B cell (primary cell): Measurements from ENCODE around the gene FKRP. TPM values are rescaled to one million over a fixed set of nuclear protein-coding genes. Genes with fewer than 3 reads are reported as not detected.

Experiments used
- ATAC-seq: fragments of 200-7000 bp; cut with Tn5 transposase; one replicate; pipeline ENCODE4 v1.10.0; 2021; ENCODE audit warnings: low read depth, mild to moderate bottlenecking, moderate number of reproducible peaks, moderate library complexity
- CTCF ChIA-PET: fragments of 350-600 bp; sonication (Branson Sonifier 250); formaldehyde crosslinking; loops from one replicate; lab custom pipeline; 2021; ENCODE audit warnings: antibody characterized with exemption, inconsistent platforms; lab: Charles Lee
- POLR2A ChIA-PET: fragments of 350-600 bp; sonication (Branson Sonifier 250); formaldehyde crosslinking; loops from one replicate; lab custom pipeline; 2021; ENCODE audit warnings: antibody characterized with exemption; lab: Charles Lee
- DNase-seq: peaks from one replicate; pipeline ENCODE4 v3.0.0; 2013
- H2AFZ ChIP-seq: 2 replicates; pipeline ENCODE4 v1.6.1; 2012; ENCODE audit warnings: mild to moderate bottlenecking, low read depth, low read length; ENCODE audit not compliant: insufficient read depth, poor library complexity, severe bottlenecking
- H3K27ac ChIP-seq, 2 donors: 1 replicate in 1 of 2; 2 replicates in 1 of 2; pipeline ENCODE4 v1.5.1; 2012 to 2013; ENCODE audit warnings: low read length in 2 of 2, mild to moderate bottlenecking in 2 of 2, moderate library complexity in 1 of 2
- H3K27me3 ChIP-seq, 4 experiments: fragments of 200-600 bp in 1 of 4; sonication (generic) in 1 of 4; replicated peaks in 1 of 4; 1 replicate in 2 of 4; 2 replicates in 2 of 4; pipeline versions ENCODE4 v1.6.1 to v1.7.0; 2013 to 2016; ENCODE audit warnings: low read length in 3 of 4, mild to moderate bottlenecking in 2 of 4, mixed read lengths in 1 of 4, moderate library complexity in 1 of 4; ENCODE audit not compliant: insufficient read depth in 4 of 4, control insufficient read depth in 3 of 4; ENCODE audit errors: control extremely low read depth in 1 of 4
- H3K36me3 ChIP-seq, 2 experiments: replicated peaks in 1 of 2; 1 replicate in 1 of 2; 2 replicates in 1 of 2; pipeline versions ENCODE4 v1.6.1 to v1.7.1; 2013; ENCODE audit warnings: low read length in 1 of 2; ENCODE audit not compliant: insufficient read depth in 2 of 2, control insufficient read depth in 1 of 2; ENCODE audit errors: control extremely low read depth in 1 of 2, extremely low read depth in 1 of 2
- H3K4me1 ChIP-seq, 2 donors: fragments of 200-600 bp in 1 of 2; sonication (generic) in 1 of 2; 1 replicate in 1 of 2; 2 replicates in 1 of 2; pipeline versions ENCODE4 v1.5.1 to v1.6.1; 2013 to 2017; ENCODE audit warnings: low read length in 2 of 2; ENCODE audit not compliant: control insufficient read depth in 2 of 2, insufficient read depth in 2 of 2
- H3K4me2 ChIP-seq: replicated peaks from 2 replicates; pipeline ENCODE3; 2012; ENCODE audit warnings: mild to moderate bottlenecking, low read depth, low read length; ENCODE audit not compliant: poor library complexity, severe bottlenecking
- H3K4me3 ChIP-seq, 5 experiments: fragments of 200-600 bp in 1 of 5; sonication (generic) in 1 of 5; 1 replicate in 3 of 5; 2 replicates in 2 of 5; pipeline versions ENCODE4 v1.5.1 to v1.7.0; 2011 to 2016; ENCODE audit warnings: low read length in 4 of 5, mild to moderate bottlenecking in 4 of 5, low read depth in 2 of 5, control low read depth in 1 of 5, moderate library complexity in 1 of 5; ENCODE audit not compliant: insufficient read depth in 1 of 5; ENCODE audit errors: control extremely low read depth in 1 of 5, extremely low read depth in 1 of 5
- H3K79me2 ChIP-seq: fragments of 200-600 bp; sonication (generic); one replicate; pipeline ENCODE4 v1.6.0; 2016; ENCODE audit warnings: low read length; ENCODE audit not compliant: control insufficient read depth, insufficient read depth
- H3K9ac ChIP-seq: fragments of 200-600 bp; sonication (generic); 2 replicates; pipeline ENCODE4 v1.6.1; 2017; ENCODE audit warnings: mild to moderate bottlenecking, low read length, moderate library complexity
- H3K9me3 ChIP-seq, 3 donors: one replicate each; pipeline versions ENCODE4 v1.6.1 to v1.7.1; 2013; ENCODE audit warnings: low read length in 2 of 3; ENCODE audit not compliant: control insufficient read depth in 2 of 3, insufficient read depth in 1 of 3; ENCODE audit errors: control extremely low read depth in 1 of 3
- H4K20me1 ChIP-seq: 2 replicates; pipeline ENCODE4 v1.6.0; 2012; ENCODE audit warnings: mild to moderate bottlenecking, low read length; ENCODE audit not compliant: insufficient read depth, control insufficient read depth, poor library complexity, severe bottlenecking
- H3K27ac Mint-ChIP-seq: one replicate; pipeline ENCODE4 v1.8.0; 2021; ENCODE audit warnings: mixed read lengths
- H3K27me3 Mint-ChIP-seq: one replicate; pipeline ENCODE4 v1.8.0; 2021; ENCODE audit warnings: mixed read lengths
- H3K4me1 Mint-ChIP-seq: one replicate; pipeline ENCODE4 v1.8.0; 2021; ENCODE audit warnings: mixed read lengths
- H3K4me3 Mint-ChIP-seq: one replicate; pipeline ENCODE4 v1.8.0; 2021; ENCODE audit warnings: mixed read lengths
- H3K9me3 Mint-ChIP-seq: one replicate; pipeline ENCODE4 v1.8.0; 2022; ENCODE audit warnings: mixed read lengths; ENCODE audit not compliant: insufficient read depth
- CTCF ChIP-seq: fragments of 200-600 bp; IDR thresholded peaks from one replicate; pipeline ENCODE4 v1.8.0; 2022; ENCODE audit warnings: antibody characterized with exemption, mild to moderate bottlenecking
- EZH2 ChIP-seq: IDR thresholded peaks from 2 replicates; pipeline ENCODE4 v1.6.1; 2012; ENCODE audit warnings: borderline replicate concordance, low read depth, mild to moderate bottlenecking, moderate library complexity, low read length; ENCODE audit not compliant: insufficient read depth, poor library complexity, severe bottlenecking
- whole genome bisulfite sequencing: methylation state at CpG from one replicate; pipeline ENCODE4 v1.1.5; 2013; ENCODE audit warnings: missing lambda C conversion rate; ENCODE audit not compliant: insufficient coverage; 5-methylcytosine and 5-hydroxymethylcytosine counted together
- intact Hi-C: fragments of 100-400 bp; cut with micrococcal nuclease; formaldehyde crosslinking; loops from one replicate; pipeline ENCODE4 v1.10.0; 2022
- polyA plus RNA-seq: library from polyadenylated mRNA; depleted of rRNA; stranded (reverse); fragments of >200 nt; gene quantifications from 2 replicates; pipeline ENCODE4 v1.2.3, GENCODE V29; 2012
- small RNA-seq: library from RNA; depleted of rRNA; stranded (forward); fragments of <200 nt; gene quantifications from one replicate; pipeline ENCODE3, GENCODE V24; 2012; ENCODE audit warnings: low replicate concordance, low read depth; ENCODE audit not compliant: insufficient read length
- total RNA-seq, 2 donors: library from RNA; stranded (reverse); fragments of 120-200 nt in 1 of 2; gene quantifications; 1 replicate in 1 of 2; 2 replicates in 1 of 2; pipeline versions ENCODE4 v1.2.3 to v1.2.4, GENCODE V29; 2013 to 2022

Gene FKRP
- total and polyA plus RNA-seq, 2 donors (not counting 1 experiment from before 2014, with no cell fraction given) = 30.2 to 38.8 TPM

- POLR2A ChIA-PET = no interaction called here
Measured at GRCh38 chr19:46806656-46807055, 60.8 kb downstream of the FKRP start.

More at GRCh38 chr19:46806656-46807055, 60.8 kb downstream of the FKRP start:
- H3K27ac ChIP-seq = no peak overlapping the region
- 95% methylated on average over 6 of the region's 7 CpGs for WGBS
- H3K9me3 ChIP-seq = no peaks in the 10 kb centered on the region
- no peak overlapping the region for H3K4me3 Mint-ChIP-seq
- H3K4me1 Mint-ChIP-seq = peaks cover 4% of the 10 kb centered on the region
- intact Hi-C loops = no loop called here
- H3K4me1 ChIP-seq = peaks cover 0 to 9% of the 10 kb centered on the region in 2 donors
- DNase-seq (no peak), ATAC-seq (no peak)
- H3K36me3 ChIP-seq = no peaks in the 10 kb centered on the region
- no peak overlapping the region for H3K4me3 ChIP-seq
- H3K9ac ChIP-seq = no peak overlapping the region
- no peak overlapping the region for H3K27ac Mint-ChIP-seq
- no peaks in the 10 kb centered on the region for H3K27me3 ChIP-seq
- H2AFZ ChIP-seq = no peak overlapping the region
- no peak overlapping the region for H3K4me2 ChIP-seq
- no peaks in the 10 kb centered on the region for H3K79me2 ChIP-seq
- H3K9me3 Mint-ChIP-seq = no peaks in the 10 kb centered on the region
- TF ChIP-seq CTCF = no peak
- TF ChIP-seq EZH2 = no peak
- no peaks in the 10 kb centered on the region for H4K20me1 ChIP-seq
- H3K27me3 Mint-ChIP-seq = no peaks in the 10 kb centered on the region
- CTCF ChIA-PET = interaction anchor here (1.2 kb wide), 1 partner anchor 144 kb away, joined by 4 read pairs; no protein-coding TSS in a partner anchor

Small RNA genes lying within 50 kb of the gene (small RNA-seq; reads per million reads assigned to genes)
- gene MIR320E (not detected), gene RF00019 (not detected)

Other genes with a start within 250 kb of the FKRP start
- 99.3 and 105 TPM in 2 replicates for gene CALM3, start 144.7 kb upstream of the FKRP start, total RNA-seq
- gene CALM3, start 144.7 kb upstream of the FKRP start, polyA plus RNA-seq = 99.0 and 151 TPM in 2 replicates
- 1.9 and 2.5 TPM in 2 replicates for gene PTGIR, start 121.0 kb upstream of the FKRP start, total RNA-seq
- gene PTGIR, start 121.0 kb upstream of the FKRP start, polyA plus RNA-seq = 2.1 and 5.3 TPM in 2 replicates
- gene GNG8, start 109.9 kb upstream of the FKRP start, total RNA-seq = 6.7 and 12.0 TPM in 2 replicates
- not detected in 2 replicates for gene GNG8, start 109.9 kb upstream of the FKRP start, polyA plus RNA-seq
- gene DACT3, start 84.9 kb upstream of the FKRP start, total RNA-seq = 0.15 and 0.34 TPM in 2 replicates
- 0.03 and 0.39 TPM in 2 replicates for gene DACT3, start 84.9 kb upstream of the FKRP start, polyA plus RNA-seq
- 185 and 192 TPM in 2 replicates for gene PRKD2, start 28.9 kb upstream of the FKRP start, total RNA-seq
- 208 and 271 TPM in 2 replicates for gene PRKD2, start 28.9 kb upstream of the FKRP start, polyA plus RNA-seq
- 102 and 112 TPM in 2 replicates for gene STRN4, start 393 bp downstream of the FKRP start, total RNA-seq
- gene STRN4, start 393 bp downstream of the FKRP start, polyA plus RNA-seq = 111 and 127 TPM in 2 replicates
- gene SLC1A5, start 42.5 kb downstream of the FKRP start, total RNA-seq = 35.2 and 37.3 TPM in 2 replicates
- gene SLC1A5, start 42.5 kb downstream of the FKRP start, polyA plus RNA-seq = 13.2 and 19.0 TPM in 2 replicates
- 47.2 and 49.3 TPM in 2 replicates for gene AP2S1, start 104.8 kb downstream of the FKRP start, total RNA-seq
- 22.3 and 51.3 TPM in 2 replicates for gene AP2S1, start 104.8 kb downstream of the FKRP start, polyA plus RNA-seq
- 31.3 and 35.9 TPM in 2 replicates for gene ARHGAP35, start 114.9 kb downstream of the FKRP start, total RNA-seq
- 7.6 and 9.6 TPM in 2 replicates for gene ARHGAP35, start 114.9 kb downstream of the FKRP start, polyA plus RNA-seq